Mammary epithelial cell (primary cell): ENCODE measurements around the gene ARHGAP15.

Source experiments
- CTCF ChIP-seq, 2 donors: IDR thresholded peaks in 1 of 2; conservative IDR thresholded peaks in 1 of 2; 2 replicates each; pipeline ENCODE4 v1.5.1; 2011 to 2012; ENCODE audit warnings: inconsistent platforms in 2 of 2, low read length in 2 of 2, mild to moderate bottlenecking in 2 of 2, control low read depth in 1 of 2, low read depth in 1 of 2; ENCODE audit not compliant: insufficient read depth in 1 of 2; ENCODE audit errors: extremely low read depth in 1 of 2
- EZH2 ChIP-seq: IDR thresholded peaks from 2 replicates; pipeline ENCODE4 v1.6.1; 2012; ENCODE audit warnings: low read length, inconsistent platforms, borderline replicate concordance

GRCh38 chr2:143473820-143474219 lies 344.6 kb downstream of the ARHGAP15 start:
- no peak for TF ChIP-seq CTCF (conservative IDR thresholded peaks at IDR 0.05 in 1 of 2, IDR thresholded peaks at IDR 0.05 in 1 of 2; ENCODE audit: extremely low read depth in 1 of 2, insufficient read depth in 1 of 2, low read depth in 1 of 2, low read length in 2 of 2)
- TF ChIP-seq EZH2 = no peak
